T-helper 2 cell treated with Interferon-gamma antibody and Interleukin-4, amounts not matched to agents 5 μg/mL and 100 μg/mL, for 36 hours (primary cell): ENCODE data around the gene RASAL3.
"Not testable (repeated sequence)": the region's sequence is repeated elsewhere in the genome, so short reads cannot be mapped to it uniquely, and the experiment has no call there.

Experiments
- DNase-seq: peaks from one replicate; pipeline ENCODE4 v3.0.0; 2021; ENCODE audit warnings: low spot score
- H3K27ac Mint-ChIP-seq: one replicate; pipeline ENCODE4 v1.8.0; 2021; ENCODE audit warnings: mild to moderate bottlenecking, mixed read lengths
- H3K27me3 Mint-ChIP-seq: one replicate; pipeline ENCODE4 v1.8.0; 2021; ENCODE audit warnings: low read depth, mixed read lengths
- H3K36me3 Mint-ChIP-seq: one replicate; pipeline ENCODE4 v1.8.0; 2021; ENCODE audit warnings: low read depth, mixed read lengths
- H3K4me1 Mint-ChIP-seq: one replicate; pipeline ENCODE4 v1.8.0; 2021; ENCODE audit warnings: low read depth, mixed read lengths
- H3K4me3 Mint-ChIP-seq: one replicate; pipeline ENCODE4 v1.8.0; 2022; ENCODE audit warnings: mild to moderate bottlenecking, moderate library complexity, mixed read lengths
- H3K9me3 Mint-ChIP-seq: one replicate; pipeline ENCODE4 v1.8.0; 2021; ENCODE audit warnings: mixed read lengths

RASAL3 gene

DNA sequence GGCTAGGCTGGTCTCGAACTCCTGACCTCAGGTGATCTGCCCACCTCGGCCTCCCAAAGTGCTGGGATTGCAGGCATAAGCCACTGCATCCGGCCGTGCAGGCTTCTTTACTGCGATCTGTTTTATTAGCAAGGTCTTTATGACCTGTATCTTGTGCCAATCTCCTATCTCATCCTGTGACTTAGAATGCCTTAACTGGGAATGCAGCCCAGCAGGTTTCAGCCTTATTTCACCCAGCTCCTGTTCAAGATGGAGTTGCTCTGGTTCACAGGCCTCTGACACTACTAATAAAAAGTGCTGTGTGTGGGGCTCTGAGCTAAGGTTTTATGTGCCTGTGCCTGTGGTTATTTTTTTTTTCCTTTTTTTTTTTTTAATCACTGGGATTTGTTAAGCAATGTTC, 21.4 kb upstream of the RASAL3 start:
- not testable (repeated sequence) for H3K36me3 Mint-ChIP-seq, DNase-seq, H3K27me3 Mint-ChIP-seq, H3K27ac Mint-ChIP-seq, H3K9me3 Mint-ChIP-seq, H3K4me3 Mint-ChIP-seq, H3K4me1 Mint-ChIP-seq

GRCh38 chr19:15480996-15481395, 16.7 kb upstream of the RASAL3 start:
- not testable (repeated sequence) for H3K9me3 Mint-ChIP-seq, H3K4me3 Mint-ChIP-seq, DNase-seq

GRCh38 chr19:15479391-15480345, 15.3 kb upstream of the RASAL3 start, which contains the start of gene PGLYRP2:
Gene PGLYRP2, minus strand, starts transcription at chr19:15479501. Its CDS starts 130 bp downstream, at chr19:15479371.
- Mint-ChIP-seq H3K9me3 (no peaks in the 10 kb centered on the region), H3K27me3 (no peaks in the 10 kb centered on the region), H3K27ac (peak within 1 kb of the TSS; percentile 34), H3K4me3 (no peak within 1 kb of the TSS), H3K4me1 (peaks cover 7% of the 10 kb centered on the region), H3K36me3 (no peaks in the 10 kb centered on the region)
- DNase-seq: no peak

More at GRCh38 chr19:15480996-15481395, 16.7 kb upstream of the RASAL3 start:
- H3K36me3 Mint-ChIP-seq, H3K4me1 Mint-ChIP-seq, H3K27ac Mint-ChIP-seq, H3K27me3 Mint-ChIP-seq: not testable (repeated sequence)

- H3K27me3 Mint-ChIP-seq: no peaks in the 10 kb centered on the region
- no peak overlapping the region for H3K4me3 Mint-ChIP-seq
- H3K4me1 Mint-ChIP-seq: peaks cover 9% of the 10 kb centered on the region
- no peak overlapping the region for H3K27ac Mint-ChIP-seq
- no peaks in the 10 kb centered on the region for H3K36me3 Mint-ChIP-seq
- no peaks in the 10 kb centered on the region for H3K9me3 Mint-ChIP-seq
- no peak for DNase-seq
Measured at GRCh38 chr19:15476325-15476724, 12.0 kb upstream of the RASAL3 start.

GRCh38 chr19:15475611-15476010, 11.3 kb upstream of the RASAL3 start:
- no peak for DNase-seq
- H3K4me3 Mint-ChIP-seq: no peak overlapping the region
- H3K36me3 Mint-ChIP-seq: no peaks in the 10 kb centered on the region
- H3K27me3 Mint-ChIP-seq: no peaks in the 10 kb centered on the region
- no peaks in the 10 kb centered on the region for H3K9me3 Mint-ChIP-seq
- no peak overlapping the region for H3K27ac Mint-ChIP-seq
- H3K4me1 Mint-ChIP-seq: peaks cover 9% of the 10 kb centered on the region

DNA sequence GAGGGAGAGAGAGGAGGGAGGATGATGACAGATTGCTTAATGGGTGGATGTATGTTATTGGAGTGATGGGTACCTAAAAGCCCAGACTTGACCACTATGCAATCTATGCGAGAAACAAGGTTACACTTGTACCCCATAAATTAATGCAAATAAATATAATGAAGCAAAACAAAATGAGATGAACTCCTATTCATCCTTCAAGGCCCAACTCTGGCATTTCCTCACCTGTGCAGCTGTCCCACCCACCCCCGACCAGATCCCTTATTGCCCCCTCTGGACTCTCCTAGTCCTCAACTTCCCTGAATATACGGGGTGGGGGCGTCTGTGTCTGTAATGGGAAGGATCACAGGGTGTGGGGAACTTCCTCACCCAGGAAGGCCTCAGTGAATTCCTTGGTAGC, 10.8 kb upstream of the RASAL3 start:
- Mint-ChIP-seq H3K27ac (no peak overlapping the region), H3K4me3 (no peak overlapping the region), H3K9me3 (no peaks in the 10 kb centered on the region), H3K27me3 (peaks cover under 1% of the 10 kb centered on the region), H3K36me3 (no peaks in the 10 kb centered on the region), H3K4me1 (peaks cover 10% of the 10 kb centered on the region)
- DNase-seq: no peak

- H3K27ac Mint-ChIP-seq, H3K9me3 Mint-ChIP-seq, H3K27me3 Mint-ChIP-seq, H3K36me3 Mint-ChIP-seq, DNase-seq, H3K4me3 Mint-ChIP-seq: not testable (repeated sequence)
- peaks cover 17% of the 10 kb centered on the region for H3K4me1 Mint-ChIP-seq
Measured at GRCh38 chr19:15473821-15474220, 9.5 kb upstream of the RASAL3 start.

DNA sequence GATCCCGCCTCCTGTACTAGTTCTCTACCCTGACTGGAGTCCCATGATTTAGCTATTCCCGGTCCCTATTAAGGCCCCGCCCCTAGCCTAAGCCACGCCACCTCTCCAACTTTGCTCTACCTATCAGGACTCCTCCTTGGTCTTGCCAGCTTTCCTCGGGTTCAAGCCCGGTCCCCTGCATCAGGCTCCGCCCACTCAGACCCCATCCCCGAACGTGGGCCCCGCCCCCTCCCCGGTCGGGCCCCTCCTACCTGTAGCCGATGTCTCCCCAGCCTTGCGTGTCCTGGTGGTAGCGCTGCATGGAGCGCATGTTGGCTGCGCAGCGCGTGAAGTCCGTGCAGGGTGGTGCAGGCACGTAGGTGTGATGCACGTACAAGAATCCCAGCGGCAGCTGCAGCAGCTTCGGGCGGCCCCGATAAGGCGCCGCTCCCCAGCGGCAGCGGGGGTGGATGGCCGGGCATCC, 7.3 kb upstream of the RASAL3 start:
- H3K9me3 Mint-ChIP-seq: no peaks in the 10 kb centered on the region
- H3K27ac Mint-ChIP-seq: no peak overlapping the region
- peaks cover 34% of the 10 kb centered on the region for H3K4me1 Mint-ChIP-seq
- H3K4me3 Mint-ChIP-seq: no peak overlapping the region
- H3K36me3 Mint-ChIP-seq: peaks cover 9% of the 10 kb centered on the region
- peaks cover 13% of the 10 kb centered on the region for H3K27me3 Mint-ChIP-seq
- DNase-seq: no peak

DNA sequence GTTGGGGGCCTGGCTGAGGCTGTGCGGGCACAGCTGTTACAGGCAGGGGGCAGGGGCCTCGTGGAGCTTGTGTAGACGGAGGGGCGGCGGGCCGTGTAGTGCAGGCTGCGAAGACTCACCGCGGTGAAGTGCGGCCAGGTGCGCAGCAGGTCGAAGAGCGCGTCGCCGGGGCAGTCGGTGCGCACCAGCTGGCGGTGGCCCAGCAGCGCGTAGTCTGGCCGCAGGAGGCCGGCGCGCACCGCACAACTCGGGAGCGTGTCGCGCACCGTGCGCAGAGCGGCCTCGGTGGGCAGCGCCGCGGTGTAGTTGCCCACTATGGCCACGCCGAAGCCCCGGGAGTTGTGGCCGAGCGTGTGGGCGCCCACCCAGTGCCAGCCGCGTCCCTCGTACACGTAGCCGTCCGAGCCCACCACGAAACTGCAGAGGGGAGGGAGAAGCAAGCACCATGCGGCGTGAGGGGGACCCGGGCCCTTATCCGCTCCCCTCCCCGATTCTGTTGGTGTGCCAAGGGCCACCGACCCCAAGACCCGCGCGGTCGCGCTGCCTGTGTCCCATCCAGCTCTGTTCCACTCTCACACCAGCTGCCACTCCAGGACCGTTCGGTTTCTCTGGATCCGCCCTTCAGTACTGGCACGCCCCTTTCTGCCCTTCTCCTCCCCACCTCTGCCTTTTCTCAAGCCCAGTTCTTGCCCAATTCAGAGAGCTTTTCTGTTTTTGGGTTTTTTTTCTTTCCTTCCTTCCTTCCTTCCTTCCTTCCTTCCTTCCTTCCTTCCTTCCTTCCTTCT, 5.4 kb upstream of the RASAL3 start:
- Mint-ChIP-seq H3K27me3 (peaks cover 13% of the 10 kb centered on the region), H3K27ac (peak overlapping the region; percentile 17), H3K9me3 (no peaks in the 10 kb centered on the region), H3K4me1 (peaks cover 44% of the 10 kb centered on the region), H3K4me3 (peak overlapping the region; percentile 56), H3K36me3 (peaks cover 12% of the 10 kb centered on the region)
- no peak for DNase-seq

- H3K9me3 Mint-ChIP-seq: no peaks in the 10 kb centered on the region
Measured at GRCh38 chr19:15468675-15469512, 4.5 kb upstream of the RASAL3 start.

DNA sequence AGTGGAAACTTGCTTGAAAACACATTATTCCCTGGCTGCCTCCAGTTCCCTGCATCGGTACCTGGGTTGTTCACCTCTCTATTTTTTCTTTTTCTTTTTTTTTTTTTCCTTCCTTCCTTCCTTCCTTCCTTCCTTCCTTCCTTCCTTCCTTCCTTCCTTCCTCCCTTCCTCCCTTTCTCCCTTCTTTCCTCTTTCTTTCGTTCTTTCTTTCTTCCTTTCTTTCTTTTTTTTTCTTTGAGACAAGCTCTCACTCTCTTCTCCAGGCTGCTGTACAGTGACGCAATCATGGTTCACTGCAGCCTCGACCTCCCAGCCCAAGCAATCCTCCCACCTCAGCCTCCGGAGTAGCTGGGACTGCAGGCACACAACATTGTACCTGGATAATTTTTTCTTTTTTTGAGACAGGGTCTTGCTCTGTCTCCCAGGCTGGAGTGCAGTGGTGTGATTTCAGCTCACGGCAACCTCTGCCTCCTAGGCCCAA, 3.4 kb upstream of the RASAL3 start:
- peaks cover 13% of the 10 kb centered on the region for H3K27me3 Mint-ChIP-seq
- no peaks in the 10 kb centered on the region for H3K9me3 Mint-ChIP-seq
- peaks cover 22% of the 10 kb centered on the region for H3K36me3 Mint-ChIP-seq
- peaks cover 47% of the 10 kb centered on the region for H3K4me1 Mint-ChIP-seq
- H3K27ac Mint-ChIP-seq: peak overlapping the region; percentile 53
- H3K4me3 Mint-ChIP-seq: peak overlapping the region; percentile 63
- no peak for DNase-seq

More at GRCh38 chr19:15468675-15469512, 4.5 kb upstream of the RASAL3 start:
- no peak for DNase-seq
- H3K27me3 Mint-ChIP-seq: peaks cover 13% of the 10 kb centered on the region
- peaks cover 47% of the 10 kb centered on the region for H3K4me1 Mint-ChIP-seq
- H3K4me3 Mint-ChIP-seq: peak overlapping the region; percentile 38
- H3K36me3 Mint-ChIP-seq: peaks cover 14% of the 10 kb centered on the region
- H3K27ac Mint-ChIP-seq: no peak overlapping the region

- peaks cover 13% of the 10 kb centered on the region for H3K27me3 Mint-ChIP-seq
- H3K4me1 Mint-ChIP-seq: peaks cover 52% of the 10 kb centered on the region
- H3K4me3 Mint-ChIP-seq: peak overlapping the region; percentile 78
- no peaks in the 10 kb centered on the region for H3K9me3 Mint-ChIP-seq
- H3K27ac Mint-ChIP-seq: peak overlapping the region; percentile 92
- peaks cover 26% of the 10 kb centered on the region for H3K36me3 Mint-ChIP-seq
- peak; percentile 82 for DNase-seq
Measured at GRCh38 chr19:15466851-15467733, 2.7 kb upstream of the RASAL3 start.
